ENCODE results near the gene ZNF768.
"Not testable (repeated sequence)": the region's sequence is repeated elsewhere in the genome, so short reads cannot be mapped to it uniquely, and the experiment has no call there.

Gene ZNF768

DNA sequence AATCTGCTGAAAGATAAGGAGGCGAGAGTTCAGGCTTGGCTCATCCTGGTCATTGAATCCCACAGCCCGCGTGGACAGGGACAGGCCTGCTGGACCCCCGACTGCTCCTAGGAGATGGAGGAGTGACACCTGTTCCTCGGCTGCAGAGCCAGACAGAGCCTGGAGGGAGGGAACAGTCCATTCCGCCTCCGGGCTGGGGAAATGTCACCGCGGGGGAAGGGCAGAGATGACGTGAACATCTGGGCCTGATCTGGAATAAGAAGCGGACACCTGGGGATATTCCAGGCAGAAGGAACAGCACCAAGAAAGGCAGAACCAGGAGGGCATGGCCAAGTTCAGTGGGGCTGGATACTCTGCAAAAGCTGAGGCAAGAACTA lies 6.8 kb upstream of the ZNF768 start:
- no peak for DNase-seq (ENCODE audit: low read depth in 2 of 2)

GRCh38 chr16:30532285-30533145 lies 6.1 kb upstream of the ZNF768 start:
- DNase-seq (ENCODE audit: low read depth in 2 of 2) = no peak

DNA sequence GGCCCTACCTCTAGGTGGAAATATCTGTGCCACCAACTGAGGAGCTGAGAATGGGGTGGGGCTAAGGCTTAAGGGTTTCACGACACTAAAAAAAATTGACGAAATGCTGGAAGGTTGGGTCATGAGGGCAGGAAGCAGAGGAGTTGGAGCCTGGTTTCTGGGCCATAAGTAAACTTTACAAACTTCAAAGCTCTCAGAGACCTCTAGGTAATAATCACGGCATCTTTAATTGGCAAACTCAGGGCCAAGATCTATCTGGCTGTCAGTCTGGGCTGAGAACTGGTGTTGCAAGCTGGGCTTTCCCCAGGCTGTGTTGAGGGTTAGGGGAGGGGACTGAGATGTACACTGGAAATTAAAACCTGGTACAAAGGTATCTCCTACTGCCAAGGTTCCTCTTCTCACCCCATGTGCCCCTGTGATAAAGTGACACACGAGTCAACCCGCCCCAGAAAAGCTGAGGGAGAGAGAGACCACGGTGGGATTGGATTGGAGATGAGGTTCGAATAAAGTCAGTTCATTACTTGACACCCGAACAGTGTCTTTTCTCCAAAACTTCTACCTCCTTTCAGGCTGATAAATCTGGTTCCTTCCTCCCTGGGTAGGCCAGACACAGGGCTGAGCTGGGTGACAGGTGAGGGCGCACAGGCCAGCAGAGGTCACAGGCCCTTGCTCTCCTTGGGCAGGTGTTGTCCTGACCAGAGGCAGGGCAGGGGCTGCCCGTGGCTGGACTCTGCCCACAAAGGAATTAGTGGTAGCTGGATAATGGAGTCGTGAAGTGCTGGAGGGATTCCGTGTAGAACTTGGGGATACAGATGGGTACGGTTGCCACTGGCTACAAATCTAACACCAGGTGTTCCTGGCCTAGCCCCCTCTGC lies 4.0 kb upstream of the ZNF768 start:
- no peak for DNase-seq (ENCODE audit: low read depth in 2 of 2)

DNA sequence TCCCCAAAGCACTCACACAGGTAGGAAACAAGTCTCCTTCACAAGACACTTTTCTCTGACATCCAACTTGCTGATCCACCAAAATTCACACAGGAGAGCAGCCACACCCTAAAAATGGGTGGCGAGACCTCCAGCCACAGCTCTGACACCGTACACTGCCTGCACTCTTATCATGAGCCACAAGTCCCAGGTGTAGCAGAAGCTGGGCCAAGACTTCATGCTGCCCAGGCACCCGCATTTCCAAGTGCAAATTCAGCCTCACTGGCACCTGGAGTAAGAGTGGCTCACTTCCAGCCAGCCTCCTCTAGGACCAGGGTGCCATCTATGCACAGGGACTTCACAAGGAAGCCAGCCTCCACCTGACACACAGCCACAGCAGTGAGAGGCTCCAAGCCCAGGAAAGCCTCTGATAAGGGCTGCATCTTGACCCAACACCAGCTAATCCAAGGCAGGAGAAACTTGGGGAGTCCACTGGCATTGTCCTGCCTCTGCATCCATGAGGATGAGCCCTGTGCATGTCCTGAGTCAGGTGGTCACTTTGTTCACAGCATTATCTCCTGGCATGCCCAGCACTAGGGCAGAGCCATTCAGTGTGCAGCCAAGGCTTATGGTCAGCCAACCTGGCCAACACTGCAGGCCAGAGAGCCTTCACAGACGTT lies 2.6 kb upstream of the ZNF768 start:
- no peak for DNase-seq (ENCODE audit: low read depth in 2 of 2)

GRCh38 chr16:30527635-30528178 lies 1.3 kb upstream of the ZNF768 start:
- DNase-seq (ENCODE audit: low read depth in 2 of 2) = no peak

DNA sequence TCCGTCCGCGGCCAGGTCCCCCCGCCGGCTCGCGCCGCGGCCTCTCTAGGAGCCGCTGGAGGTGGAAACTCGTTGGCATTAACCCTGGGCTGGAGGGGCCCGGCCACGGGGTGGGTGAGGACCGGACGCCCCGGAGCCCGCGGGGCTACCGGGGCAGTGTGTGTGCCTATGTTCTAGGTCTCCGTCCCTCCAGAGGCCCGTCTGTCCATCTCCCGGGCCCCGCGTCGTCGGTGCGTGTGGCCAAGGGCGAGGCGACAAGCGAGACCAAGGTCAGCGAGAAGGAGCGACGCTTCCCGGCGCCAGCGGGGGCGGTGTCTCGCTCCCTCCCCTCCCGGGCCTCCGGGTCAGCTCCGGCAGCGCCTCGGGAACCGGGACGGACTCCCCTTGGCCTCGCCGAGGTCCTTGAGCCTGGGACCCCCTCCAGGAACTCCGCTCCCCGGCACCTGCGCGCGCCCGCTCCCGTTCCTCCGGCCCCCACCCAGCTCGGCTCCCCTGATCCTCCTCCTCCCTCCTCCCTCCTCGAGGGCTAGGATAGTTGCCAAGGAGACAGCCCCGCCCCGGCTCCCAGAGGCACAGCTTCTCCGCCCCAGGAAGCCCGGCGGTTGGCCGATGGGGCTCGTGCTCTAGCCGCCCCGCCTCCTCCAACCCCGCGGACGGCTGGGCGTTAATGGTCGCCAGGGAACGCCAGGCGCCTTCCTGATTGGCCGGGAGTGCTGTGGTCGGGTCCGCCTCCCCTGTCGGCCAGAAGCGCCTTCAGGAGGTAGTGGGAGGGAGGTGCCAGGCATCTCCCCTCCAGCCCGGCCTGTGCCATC lies 663 bp upstream of the ZNF768 start:
- peak; percentile 94 to 96 for DNase-seq (ENCODE audit: low read depth in 2 of 2)

DNA sequence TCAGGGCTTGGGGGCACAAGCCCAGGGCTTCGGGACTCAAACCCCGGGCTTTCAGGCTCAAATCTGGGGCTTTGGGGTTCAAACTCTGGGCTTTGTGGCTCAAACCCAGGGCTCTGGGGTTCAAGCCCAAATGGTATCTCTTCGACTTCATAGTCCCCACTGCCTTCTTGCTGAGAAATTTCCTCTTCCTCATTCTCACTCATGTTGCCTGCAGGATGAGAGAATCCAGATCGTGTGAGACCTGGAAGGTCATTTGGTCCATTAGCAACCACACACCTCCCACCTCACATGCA lies 576 bp downstream of the ZNF768 start:
- DNase-seq (ENCODE audit: low read depth in 2 of 2) = no peak

DNA sequence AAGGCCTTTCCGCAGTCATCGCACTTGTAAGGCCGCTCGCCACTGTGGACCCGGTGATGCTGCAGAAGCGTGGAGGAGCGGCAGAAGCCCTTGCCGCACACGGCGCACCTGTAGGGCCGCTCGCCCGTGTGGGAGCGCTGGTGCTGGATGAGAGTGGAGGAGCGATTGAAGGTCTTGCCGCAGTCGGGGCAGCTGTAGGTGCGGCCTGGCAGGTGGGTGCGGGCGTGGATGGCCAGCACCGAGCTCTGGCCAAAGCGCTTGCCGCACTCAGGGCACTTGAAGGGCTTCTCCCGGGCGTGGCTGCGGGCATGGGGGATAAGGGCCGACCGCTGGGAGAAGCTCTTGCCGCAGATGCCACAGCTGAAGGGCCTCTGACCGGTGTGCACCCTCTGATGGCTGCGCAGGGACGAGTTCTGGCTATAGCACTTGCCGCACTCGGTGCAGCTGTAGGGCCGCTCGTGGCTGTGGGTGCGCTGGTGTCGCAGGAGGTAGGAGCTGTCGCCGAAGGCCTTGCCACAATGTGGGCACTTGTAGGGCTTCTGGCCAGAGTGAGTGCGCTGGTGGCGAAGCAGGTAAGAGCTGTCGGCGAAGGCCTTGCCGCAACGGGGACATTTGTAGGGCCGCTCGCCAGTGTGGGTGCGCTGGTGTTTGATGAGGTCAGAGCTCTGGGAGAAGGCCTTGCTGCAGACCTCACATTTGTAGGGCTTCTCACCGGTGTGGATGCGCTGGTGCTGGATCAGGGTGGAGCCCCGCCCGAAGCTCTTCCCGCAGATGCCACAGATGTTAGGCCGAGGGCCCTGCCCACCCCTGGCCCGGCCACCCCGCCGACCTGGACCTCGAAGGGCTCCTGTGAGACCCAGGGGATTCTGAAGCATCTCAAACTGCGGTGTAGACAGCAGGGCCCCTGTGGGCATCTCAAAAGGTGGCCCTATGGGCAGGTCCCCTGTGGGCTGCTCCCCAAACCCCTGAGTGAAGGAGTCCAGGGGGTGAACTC lies 1.5 kb downstream of the ZNF768 start:
- DNase-seq (ENCODE audit: low read depth in 2 of 2) = no peak

DNA sequence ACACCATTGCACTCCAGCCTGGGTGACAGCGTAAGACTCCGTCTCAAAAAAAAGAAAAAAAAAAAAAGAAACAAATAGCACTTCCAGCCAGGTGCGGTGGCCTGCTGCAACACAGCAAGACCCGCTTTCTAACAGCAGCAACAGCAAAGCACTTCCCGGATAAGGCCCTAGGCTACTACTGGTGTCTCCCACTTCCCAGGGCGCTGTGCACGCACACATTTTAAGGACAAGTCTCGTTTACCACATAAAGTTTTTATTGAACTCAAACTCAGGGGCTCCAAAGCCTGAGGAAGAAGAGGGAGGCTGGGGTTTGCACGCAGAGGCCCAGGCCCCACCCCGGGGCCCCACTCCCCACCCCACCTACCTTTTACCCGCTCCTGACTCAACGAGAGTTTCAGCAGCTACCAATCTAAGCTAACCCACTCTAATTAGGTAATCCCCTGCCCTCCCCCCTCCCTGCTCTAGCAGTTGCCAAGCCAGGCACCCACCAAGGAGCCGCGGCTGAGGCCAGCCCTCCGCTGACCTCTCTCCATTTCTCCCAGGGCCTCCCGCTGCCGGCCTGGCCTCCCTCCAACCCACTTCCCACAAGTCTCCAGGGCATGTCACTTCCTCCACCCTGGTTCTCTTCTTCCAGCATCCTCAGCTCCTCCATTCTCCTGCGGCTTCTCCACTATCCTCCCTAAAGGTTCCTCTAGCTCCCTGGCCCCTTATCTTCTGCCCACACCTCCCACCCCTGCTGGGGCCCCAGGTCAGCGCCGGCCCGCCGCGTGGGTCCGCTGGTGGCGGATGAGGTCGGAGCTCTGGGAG lies 2.4 kb downstream of the ZNF768 start:
- DNase-seq (ENCODE audit: low read depth in 2 of 2) = no peak

GRCh38 chr16:30522702-30523463 lies 3.5 kb downstream of the ZNF768 start:
- DNase-seq (ENCODE audit: low read depth in 2 of 2) = not testable (repeated sequence)

- no peak for DNase-seq (ENCODE audit: low read depth in 2 of 2)
Measured at GRCh38 chr16:30521873-30522641, 4.3 kb downstream of the ZNF768 start.

GRCh38 chr16:30521476-30521872 lies 4.9 kb downstream of the ZNF768 start:
- no peak for DNase-seq (ENCODE audit: low read depth in 2 of 2)

DNA sequence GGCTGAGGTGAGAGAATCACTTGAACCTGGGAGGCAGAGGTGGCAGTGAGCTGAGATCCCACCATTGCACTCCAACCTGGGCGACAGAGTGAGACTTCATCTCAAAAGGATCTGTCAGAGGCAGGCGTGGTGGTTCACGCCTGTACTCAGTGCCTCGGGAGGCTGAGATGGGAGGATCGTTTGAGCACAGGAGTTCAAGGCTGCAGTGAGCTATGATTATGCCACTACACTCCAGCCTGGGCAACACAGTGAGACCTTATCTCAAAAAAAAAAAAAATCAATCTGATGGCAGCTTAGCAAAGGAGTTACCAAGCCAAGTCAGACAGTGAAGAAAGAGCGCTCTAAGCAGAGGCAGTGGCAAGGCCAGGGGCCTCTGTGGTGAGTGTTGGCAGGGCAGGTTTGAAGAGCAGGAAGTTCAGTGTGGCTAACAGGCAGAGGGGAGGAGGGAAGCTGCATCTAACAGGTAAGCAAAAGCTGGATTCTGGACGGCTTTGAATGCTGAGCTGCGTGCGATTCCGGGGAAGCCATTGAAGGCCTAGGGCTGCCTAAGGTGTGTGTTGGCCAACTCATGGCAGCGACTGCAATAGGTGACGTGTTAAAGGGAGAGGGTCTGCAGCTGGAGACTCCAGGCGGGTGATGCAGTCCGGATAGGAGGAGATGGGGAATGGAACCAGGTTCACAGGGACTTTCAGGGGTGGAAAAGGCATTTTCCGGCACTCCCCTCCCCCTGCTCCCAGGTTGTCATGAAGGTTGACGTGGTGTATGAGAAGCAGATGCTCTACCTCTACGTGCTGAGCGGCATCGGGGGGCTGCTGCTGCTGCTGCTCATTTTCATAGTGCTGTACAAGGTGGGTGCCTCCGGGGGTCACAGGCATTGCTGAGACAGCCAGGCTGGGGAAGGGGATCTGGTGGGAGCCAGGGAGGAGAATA lies 7.0 kb downstream of the ZNF768 start:
- no peak for DNase-seq (ENCODE audit: low read depth in 2 of 2)

GRCh38 chr16:30518552-30518951 lies 7.8 kb downstream of the ZNF768 start:
- no peak for DNase-seq (ENCODE audit: low read depth in 2 of 2)

DNA sequence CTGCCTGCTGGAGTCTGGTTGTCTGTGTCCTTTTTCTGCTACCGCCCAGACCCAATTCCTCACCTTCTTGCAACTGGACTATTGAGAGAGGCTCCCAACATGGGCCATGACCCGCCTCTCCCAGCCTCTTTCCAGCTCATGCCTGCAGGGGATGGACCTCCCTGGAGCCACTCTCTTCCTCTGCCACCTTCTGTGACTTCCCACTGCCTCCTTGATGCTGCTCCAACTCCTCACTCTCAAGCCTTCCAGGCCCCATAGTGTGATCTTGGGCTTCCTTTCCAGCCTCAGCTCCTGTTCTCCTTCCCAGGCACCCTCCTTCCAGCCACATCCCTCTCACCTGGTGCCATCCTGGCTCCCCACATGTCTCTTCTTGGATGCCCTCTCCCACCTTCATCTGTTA lies 11.1 kb downstream of the ZNF768 start:
- DNase-seq (ENCODE audit: low read depth in 2 of 2) = no peak

- no peak for DNase-seq (ENCODE audit: low read depth in 2 of 2)
Measured at GRCh38 chr16:30511509-30511908, 14.9 kb downstream of the ZNF768 start.

Measured in stimulated activated CD4-positive, alpha-beta T cell treated with anti-CD3 and anti-CD28 coated beads, Interleukin-4, amount 100 ng/mL, for 48 hours (primary cell).